ENCODE data around the gene SARNP.

- TF ChIP-seq CTCF (IDR thresholded peaks at IDR 0.05; ENCODE audit: poor library complexity) = no peak
- no peak for TF ChIP-seq EZH2 (IDR thresholded peaks at IDR 0.05; ENCODE audit: borderline replicate concordance)
- no peak for TF ChIP-seq EZH2phosphoT487 (IDR thresholded peaks at IDR 0.05; ENCODE audit: low read depth, severe bottlenecking, unreplicated experiment)
These were observed 29.0 kb downstream of the SARNP start for GRCh38 chr12:55788546-55788945.

All from hepatocyte (in vitro differentiated cells).